HepG2 (cell line): ENCODE measurements around the gene MTX1. TPM values are rescaled to one million over a fixed set of nuclear protein-coding genes. Genes with fewer than 3 reads are reported as not detected.

Experiments used
- ATF7-NPFF ChIP-seq: sonication (generic); formaldehyde crosslinking; IDR thresholded peaks from 2 replicates; pipeline ENCODE4 v1.8.1; 2023; ENCODE audit warnings: mild to moderate bottlenecking, low read depth, missing genetic modification reagents, moderate library complexity
- CBFB ChIP-seq: sonication (generic); formaldehyde crosslinking; IDR thresholded peaks from 2 replicates; pipeline ENCODE4 v1.4.0; 2020; ENCODE audit warnings: missing genetic modification reagents
- FIP1L1 ChIP-seq: fragments of 200-400 bp; formaldehyde crosslinking; IDR thresholded peaks from 2 replicates; pipeline ENCODE4 v1.6.1; 2018; ENCODE audit warnings: low read depth, mild to moderate bottlenecking, low read length, moderate library complexity, borderline replicate concordance; ENCODE audit not compliant: insufficient read depth
- PREB ChIP-seq: sonication (generic); formaldehyde crosslinking; IDR thresholded peaks from 2 replicates; pipeline ENCODE4 v1.4.0; 2020; ENCODE audit warnings: missing genetic modification reagents
- SP140L ChIP-seq: sonication (generic); formaldehyde crosslinking; IDR thresholded peaks from 2 replicates; pipeline ENCODE4 v1.4.0; 2020; ENCODE audit warnings: missing genetic modification reagents, borderline replicate concordance
- STAG1 ChIP-seq: sonication (generic); formaldehyde crosslinking; IDR thresholded peaks from 2 replicates; pipeline ENCODE4 v1.4.0; 2020; ENCODE audit warnings: missing genetic modification reagents
- ZBTB26 ChIP-seq: IDR thresholded peaks from 2 replicates; pipeline ENCODE4 v1.6.1; 2016; ENCODE audit warnings: missing compliant biosample characterization, missing genetic modification reagents, borderline replicate concordance
- ZNF142 ChIP-seq: sonication (generic); formaldehyde crosslinking; IDR thresholded peaks from 2 replicates; pipeline ENCODE4 v1.4.0; 2020; ENCODE audit warnings: missing genetic modification reagents
- ZNF207 ChIP-seq: fragments of 450-650 bp; IDR thresholded peaks from 2 replicates; pipeline ENCODE4 v1.6.1; 2016; ENCODE audit warnings: antibody characterized with exemption, borderline replicate concordance
- ZNF282 ChIP-seq: fragments of 450-650 bp; IDR thresholded peaks from 2 replicates; pipeline ENCODE4 v1.6.1; 2018; ENCODE audit not compliant: partially characterized antibody
- ZNF343 ChIP-seq: sonication (generic); formaldehyde crosslinking; IDR thresholded peaks from 2 replicates; pipeline ENCODE4 v1.4.0; 2020; ENCODE audit warnings: mild to moderate bottlenecking, missing genetic modification reagents
- ZNF883 ChIP-seq: sonication (generic); formaldehyde crosslinking; IDR thresholded peaks from 2 replicates; pipeline ENCODE4 v1.5.1; 2020; ENCODE audit warnings: mild to moderate bottlenecking, missing genetic modification reagents; ENCODE audit errors: not compliant biosample characterization
- polyA plus RNA-seq, 8 experiments: library from polyadenylated mRNA; depleted of rRNA in 3 of 8; stranded (reverse) in 7 of 8; unstranded in 1 of 8; fragments of >200 nt; fragmentation: Illumina TruSeq in 4 of 8; extraction: Trizol in 4 of 8; gene quantifications; 2 replicates each; pipeline versions ENCODE4 v1.2.1 to v1.2.3, GENCODE V29; 2011 to 2016; ENCODE audit warnings: low read depth in 4 of 8, missing spikeins in 1 of 8, mixed read lengths in 1 of 8; ENCODE audit not compliant: insufficient read depth in 1 of 8
- total RNA-seq, 5 experiments: library from RNA; depleted of rRNA; stranded (reverse); fragments of >200 nt; fragmentation: Illumina TruSeq; extraction: Trizol; gene quantifications; 2 replicates each; pipeline ENCODE4 v1.2.3, GENCODE V29; 2016; ENCODE audit warnings: low read depth in 1 of 5
- TF ChIP-seq, protein P1 (sequence below): sonication (generic); formaldehyde crosslinking; IDR thresholded peaks from 2 replicates; pipeline ENCODE4 v1.8.1; 2023; ENCODE audit warnings: mild to moderate bottlenecking, moderate library complexity, missing genetic modification reagents
- TF ChIP-seq, protein P2 (sequence below): sonication (generic); formaldehyde crosslinking; IDR thresholded peaks from 2 replicates; pipeline ENCODE4 v1.4.0; 2020; ENCODE audit warnings: missing genetic modification reagents; ENCODE audit errors: not compliant biosample characterization

The MTX1 gene
- total and polyA plus RNA-seq, 2 of the 13 experiments (the other 11 are each of a cell fraction or from before 2014, with no cell fraction given) = 64.5 to 72.6 TPM

DNA sequence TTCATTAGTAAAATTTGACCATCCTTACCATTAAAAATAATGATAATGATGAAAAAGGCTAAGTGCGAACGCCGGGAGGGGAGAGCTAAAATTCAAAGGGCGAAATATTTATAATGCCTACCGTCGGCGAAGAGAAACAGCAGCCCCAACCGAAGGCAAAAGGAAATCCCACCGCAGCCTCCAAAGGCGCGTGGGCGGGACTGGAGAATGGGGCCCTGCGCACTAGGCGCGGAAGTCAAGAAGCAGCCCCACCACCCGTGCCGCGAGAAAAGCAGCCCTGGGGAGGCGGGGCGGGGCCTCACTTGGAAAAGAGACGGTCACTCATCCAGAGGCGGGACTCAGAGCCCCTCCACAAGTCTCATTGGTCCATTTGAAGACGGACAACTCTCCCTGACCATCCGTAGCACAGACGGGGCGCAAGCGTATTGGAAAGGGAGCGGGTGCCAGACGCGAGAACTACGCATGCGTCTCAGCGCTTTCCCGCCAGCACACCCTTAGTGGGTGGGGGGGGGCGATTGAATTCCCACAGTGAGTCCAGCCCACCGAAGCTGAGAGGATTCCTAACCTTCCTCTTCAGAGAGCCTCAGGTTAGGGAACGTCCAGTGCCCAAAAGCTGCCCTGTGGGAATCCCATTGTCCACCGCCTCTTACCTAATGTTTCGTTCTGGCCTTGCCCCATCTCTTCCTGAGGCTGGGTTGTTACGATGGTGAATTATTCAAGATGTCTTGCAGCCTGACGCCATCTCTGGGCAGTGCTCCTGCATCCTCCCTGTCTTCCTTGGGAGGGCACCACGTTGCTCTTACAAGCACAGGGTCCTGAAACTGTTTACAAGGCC lies 19.0 kb downstream of the MTX1 start (continued):
- TF ChIP-seq STAG1 (no peak), FIP1L1 (no peak), ZNF883 (CRISPR knock-in tag) (peak; percentile 26), CBFB (CRISPR knock-in tag) (0 out of 2 replicates have a peak, but pooled peaks have one; percentile 10), SP140L (CRISPR knock-in tag) (no peak), ZNF343 (CRISPR knock-in tag) (no peak), ZBTB26 (CRISPR knock-in tag) (no peak), ZNF142 (no peak), ZNF207 (no peak), ATF7-NPFF (CRISPR knock-in tag) (peak; percentile 22; the same call in 1 of the 2 replicates), ZNF282 (no peak), PREB (CRISPR knock-in tag) (no peak)
- TF ChIP-seq, protein P1, sequence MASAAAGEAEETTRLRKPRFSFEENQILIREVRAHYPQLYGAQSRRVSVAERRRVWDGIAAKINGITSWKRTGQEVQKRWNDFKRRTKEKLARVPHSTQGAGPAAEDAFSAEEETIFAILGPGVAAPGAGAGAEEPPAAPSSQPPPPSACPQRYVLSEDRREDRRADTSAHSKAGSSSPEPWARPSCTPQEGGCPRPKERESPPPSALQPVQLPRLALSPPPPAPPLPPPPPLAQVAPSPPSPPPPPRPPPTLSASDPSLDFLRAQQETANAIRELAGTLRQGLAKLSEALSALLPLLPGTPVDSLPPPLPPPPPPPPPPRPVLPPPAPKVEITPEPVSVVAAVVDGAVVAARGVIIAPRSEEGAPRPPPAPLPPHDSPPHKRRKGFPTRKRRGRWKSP (CRISPR knock-in tag) = 0 out of 2 replicates have a peak, but pooled peaks have one; percentile 34
- TF ChIP-seq, protein P2, sequence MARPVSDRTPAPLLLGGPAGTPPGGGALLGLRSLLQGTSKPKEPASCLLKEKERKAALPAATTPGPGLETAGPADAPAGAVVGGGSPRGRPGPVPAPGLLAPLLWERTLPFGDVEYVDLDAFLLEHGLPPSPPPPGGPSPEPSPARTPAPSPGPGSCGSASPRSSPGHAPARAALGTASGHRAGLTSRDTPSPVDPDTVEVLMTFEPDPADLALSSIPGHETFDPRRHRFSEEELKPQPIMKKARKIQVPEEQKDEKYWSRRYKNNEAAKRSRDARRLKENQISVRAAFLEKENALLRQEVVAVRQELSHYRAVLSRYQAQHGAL (CRISPR knock-in tag) = no peak
